ENCODE results near the gene WASL. TPM values are rescaled to one million over a fixed set of nuclear protein-coding genes. Genes with fewer than 3 reads are reported as not detected.
A peak's percentile ranks its signal among the peaks of the same experiment; 100 is the strongest.

The WASL gene
- total RNA-seq, 1 experiment from 2014 or later, result 34.4 TPM

DNA sequence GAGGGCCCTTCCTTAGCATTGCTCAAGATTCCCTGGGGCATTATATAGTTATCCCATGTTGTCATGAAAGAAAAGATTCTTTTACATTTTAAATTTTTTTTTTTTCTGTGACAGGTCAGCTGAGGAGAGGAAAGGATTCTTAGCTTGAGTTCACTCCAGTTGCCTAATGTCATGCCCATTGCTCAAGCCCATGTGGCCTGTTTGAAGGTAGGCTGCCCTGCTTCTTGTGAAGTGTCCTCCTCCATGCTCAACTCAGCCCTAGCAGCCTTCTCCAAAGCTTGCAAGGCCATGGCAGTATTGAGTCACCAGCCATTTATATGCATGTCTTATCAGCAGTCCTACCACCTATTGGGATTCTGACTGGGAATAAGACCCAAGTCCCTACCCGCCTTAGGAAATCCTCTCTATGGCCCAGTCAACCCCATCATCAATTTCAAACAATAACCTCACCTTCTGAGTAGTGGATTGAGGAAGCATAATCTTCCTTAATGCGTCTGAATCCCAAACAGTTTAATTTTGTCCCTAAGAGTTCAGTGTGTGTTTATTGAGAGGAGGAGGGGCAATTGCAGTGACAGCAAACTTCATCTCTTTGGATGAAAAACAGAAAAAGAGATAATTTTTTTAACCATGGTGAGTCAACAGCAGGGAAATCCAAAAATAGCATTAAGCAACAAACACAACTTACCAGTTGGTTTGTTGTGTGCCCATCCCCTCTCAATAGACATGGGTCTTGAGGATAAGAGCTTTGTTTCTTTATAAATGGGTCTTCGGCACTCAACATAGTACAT is 38.6 kb upstream of the WASL start:
- TF ChIP-seq ATF6 (CRISPR knock-in tag; IDR thresholded peaks at IDR 0.05) (no peak), IRF2 (CRISPR knock-in tag; IDR thresholded peaks at IDR 0.05; ENCODE audit: borderline replicate concordance, low read depth) (no peak), ZNF416 (CRISPR knock-in tag; IDR thresholded peaks at IDR 0.05) (no peak), USF2 (CRISPR knock-in tag; IDR thresholded peaks at IDR 0.05) (no peak), CREB1 (CRISPR knock-in tag; IDR thresholded peaks at IDR 0.05) (no peak), ZNF396 (CRISPR knock-in tag; IDR thresholded peaks at IDR 0.05; ENCODE audit: borderline replicate concordance) (no peak), USF1 (CRISPR knock-in tag; IDR thresholded peaks at IDR 0.05) (no peak), TP53 (CRISPR knock-in tag; IDR thresholded peaks at IDR 0.05) (no peak), ATF2 (CRISPR knock-in tag; IDR thresholded peaks at IDR 0.05; ENCODE audit: borderline replicate concordance, low read depth) (no peak), ZNF317 (CRISPR knock-in tag; IDR thresholded peaks at IDR 0.05; ENCODE audit: borderline replicate concordance, low read depth) (no peak), HMGXB4 (CRISPR knock-in tag; IDR thresholded peaks at IDR 0.05) (no peak), TEAD4 (CRISPR knock-in tag; IDR thresholded peaks at IDR 0.05) (no peak), NFE2L1 (CRISPR knock-in tag; IDR thresholded peaks at IDR 0.05) (no peak), GABPB1 (CRISPR knock-in tag; IDR thresholded peaks at IDR 0.05) (no peak), FOXJ3 (CRISPR knock-in tag; IDR thresholded peaks at IDR 0.05; ENCODE audit: borderline replicate concordance) (no peak), MYBL2 (CRISPR knock-in tag; IDR thresholded peaks at IDR 0.05) (no peak), RORB (CRISPR knock-in tag; IDR thresholded peaks at IDR 0.05) (no peak)
- TF ChIP-seq, protein P1, sequence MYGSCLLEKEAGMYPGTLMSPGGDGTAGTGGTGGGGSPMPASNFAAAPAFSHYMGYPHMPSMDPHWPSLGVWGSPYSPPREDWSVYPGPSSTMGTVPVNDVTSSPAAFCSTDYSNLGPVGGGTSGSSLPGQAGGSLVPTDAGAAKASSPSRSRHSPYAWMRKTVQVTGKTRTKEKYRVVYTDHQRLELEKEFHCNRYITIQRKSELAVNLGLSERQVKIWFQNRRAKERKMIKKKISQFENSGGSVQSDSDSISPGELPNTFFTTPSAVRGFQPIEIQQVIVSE (CRISPR knock-in tag; IDR thresholded peaks at IDR 0.05; ENCODE audit: borderline replicate concordance), result no peak
- TF ChIP-seq, protein P2, sequence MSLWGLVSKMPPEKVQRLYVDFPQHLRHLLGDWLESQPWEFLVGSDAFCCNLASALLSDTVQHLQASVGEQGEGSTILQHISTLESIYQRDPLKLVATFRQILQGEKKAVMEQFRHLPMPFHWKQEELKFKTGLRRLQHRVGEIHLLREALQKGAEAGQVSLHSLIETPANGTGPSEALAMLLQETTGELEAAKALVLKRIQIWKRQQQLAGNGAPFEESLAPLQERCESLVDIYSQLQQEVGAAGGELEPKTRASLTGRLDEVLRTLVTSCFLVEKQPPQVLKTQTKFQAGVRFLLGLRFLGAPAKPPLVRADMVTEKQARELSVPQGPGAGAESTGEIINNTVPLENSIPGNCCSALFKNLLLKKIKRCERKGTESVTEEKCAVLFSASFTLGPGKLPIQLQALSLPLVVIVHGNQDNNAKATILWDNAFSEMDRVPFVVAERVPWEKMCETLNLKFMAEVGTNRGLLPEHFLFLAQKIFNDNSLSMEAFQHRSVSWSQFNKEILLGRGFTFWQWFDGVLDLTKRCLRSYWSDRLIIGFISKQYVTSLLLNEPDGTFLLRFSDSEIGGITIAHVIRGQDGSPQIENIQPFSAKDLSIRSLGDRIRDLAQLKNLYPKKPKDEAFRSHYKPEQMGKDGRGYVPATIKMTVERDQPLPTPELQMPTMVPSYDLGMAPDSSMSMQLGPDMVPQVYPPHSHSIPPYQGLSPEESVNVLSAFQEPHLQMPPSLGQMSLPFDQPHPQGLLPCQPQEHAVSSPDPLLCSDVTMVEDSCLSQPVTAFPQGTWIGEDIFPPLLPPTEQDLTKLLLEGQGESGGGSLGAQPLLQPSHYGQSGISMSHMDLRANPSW (CRISPR knock-in tag; conservative IDR thresholded peaks at IDR 0.05; ENCODE audit: low read depth), result no peak
- POLR2A ChIA-PET, result interaction anchor here (0.7 kb wide), 1 partner anchor 95 kb away, joined by 3 read pairs; no protein-coding TSS in a partner anchor
- peaks cover 4% of the 10 kb centered on the region for H3K9me3 Mint-ChIP-seq
- H3K4me3 Mint-ChIP-seq, result no peak overlapping the region
- H3K27ac Mint-ChIP-seq, result no peak overlapping the region
- DNase-seq (ENCODE audit: low spot score), result no peak
- CTCF ChIA-PET, result interaction anchor here (0.6 kb wide), 2 partner anchors 24 to 105 kb away, joined by 3 read pairs; no protein-coding TSS in a partner anchor
- no peaks in the 10 kb centered on the region for H3K36me3 Mint-ChIP-seq
- no peaks in the 10 kb centered on the region for H3K27me3 Mint-ChIP-seq (ENCODE audit: low read depth)
- peaks cover 16% of the 10 kb centered on the region for H3K4me1 Mint-ChIP-seq
- ATAC-seq, result peak; percentile 53; the same call in 1 of the 2 replicates
